ENCODE data around the gene POLE2.
A peak's percentile ranks its signal among the peaks of the same experiment; 100 is the strongest.

POLE2 gene

DNA sequence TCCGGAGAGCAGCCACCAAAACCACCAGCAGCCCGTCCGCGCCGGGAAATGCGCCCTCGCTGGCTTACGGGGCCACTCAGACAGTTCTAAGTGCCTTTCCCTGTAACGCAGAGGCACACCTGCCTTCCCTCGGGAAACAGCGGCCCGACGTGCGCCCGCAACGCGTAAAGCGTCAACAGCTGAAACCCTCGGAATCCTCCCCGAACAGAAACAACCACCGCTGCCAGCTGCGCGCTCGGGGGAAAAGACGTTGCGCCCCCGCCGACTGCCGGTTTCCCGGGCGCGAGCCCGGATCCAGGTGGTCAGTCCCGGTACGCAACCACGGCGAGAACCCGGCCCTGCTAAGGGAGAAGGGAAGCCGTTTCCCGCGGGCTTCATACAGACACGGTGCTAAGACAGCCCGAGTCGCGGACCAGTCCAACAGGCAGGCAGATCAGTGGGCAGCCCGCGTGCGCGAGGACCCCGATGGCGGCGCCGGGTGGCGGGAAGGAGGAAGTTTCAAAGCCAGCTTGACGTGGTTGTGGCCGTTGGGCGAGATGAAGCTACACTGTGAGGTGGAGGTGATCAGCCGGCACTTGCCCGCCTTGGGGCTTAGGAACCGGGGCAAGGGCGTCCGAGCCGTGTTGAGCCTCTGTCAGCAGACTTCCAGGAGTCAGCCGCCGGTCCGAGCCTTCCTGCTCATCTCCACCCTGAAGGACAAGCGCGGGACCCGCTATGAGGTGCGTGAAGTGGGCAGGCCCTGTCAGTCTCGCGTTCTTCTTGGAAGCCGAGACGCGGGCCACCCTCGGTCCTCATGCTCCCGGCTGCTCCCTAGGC, 89.3 kb downstream of the POLE2 start, which contains the start of gene LRR1:
Gene LRR1 (plus strand): TSS at position 456 of the 816 bp plus-strand sequence. CDS start 81 bp downstream, at position 537.
- H3F3A ChIP-seq (ENCODE audit: control insufficient read depth, insufficient read depth): peaks cover 24% of the 10 kb centered on the region
- H3K9me2 ChIP-seq (replicated peaks; ENCODE audit: control insufficient read depth, low read length): no peaks in the 10 kb centered on the region
- no peaks in the 10 kb centered on the region for H3K9me3 ChIP-seq (ENCODE audit: control insufficient read depth, insufficient read depth, low read length)
- peaks cover 43% of the 10 kb centered on the region for H3K36me3 ChIP-seq (ENCODE audit: control insufficient read depth, low read length)
- 0 out of 2 replicates have a peak, but pooled peaks cover 4% of the 10 kb centered on the region for H4K20me1 ChIP-seq (ENCODE audit: control insufficient read depth, insufficient read depth, low read depth, low read length)
- peaks cover 79% of the 10 kb centered on the region for H3K79me2 ChIP-seq (ENCODE audit: control insufficient read depth, low read length)
- H3K27ac ChIP-seq (ENCODE audit: low read depth, low read length): peak within 1 kb of the TSS; percentile 88
- peak within 1 kb of the TSS; percentile 90 for H3K4me3 ChIP-seq (ENCODE audit: low read length)
- no peaks in the 10 kb centered on the region for H3K27me3 ChIP-seq (ENCODE audit: control insufficient read depth, low read length)
- peak within 1 kb of the TSS; percentile 64 for H3K4me2 ChIP-seq (ENCODE audit: low read length)
- TF ChIP-seq, protein P1, sequence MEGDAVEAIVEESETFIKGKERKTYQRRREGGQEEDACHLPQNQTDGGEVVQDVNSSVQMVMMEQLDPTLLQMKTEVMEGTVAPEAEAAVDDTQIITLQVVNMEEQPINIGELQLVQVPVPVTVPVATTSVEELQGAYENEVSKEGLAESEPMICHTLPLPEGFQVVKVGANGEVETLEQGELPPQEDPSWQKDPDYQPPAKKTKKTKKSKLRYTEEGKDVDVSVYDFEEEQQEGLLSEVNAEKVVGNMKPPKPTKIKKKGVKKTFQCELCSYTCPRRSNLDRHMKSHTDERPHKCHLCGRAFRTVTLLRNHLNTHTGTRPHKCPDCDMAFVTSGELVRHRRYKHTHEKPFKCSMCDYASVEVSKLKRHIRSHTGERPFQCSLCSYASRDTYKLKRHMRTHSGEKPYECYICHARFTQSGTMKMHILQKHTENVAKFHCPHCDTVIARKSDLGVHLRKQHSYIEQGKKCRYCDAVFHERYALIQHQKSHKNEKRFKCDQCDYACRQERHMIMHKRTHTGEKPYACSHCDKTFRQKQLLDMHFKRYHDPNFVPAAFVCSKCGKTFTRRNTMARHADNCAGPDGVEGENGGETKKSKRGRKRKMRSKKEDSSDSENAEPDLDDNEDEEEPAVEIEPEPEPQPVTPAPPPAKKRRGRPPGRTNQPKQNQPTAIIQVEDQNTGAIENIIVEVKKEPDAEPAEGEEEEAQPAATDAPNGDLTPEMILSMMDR (IDR thresholded peaks at IDR 0.05; ENCODE audit: low read depth, low read length, poor library complexity, severe bottlenecking): peak; percentile 19
- TF ChIP-seq EZH2phosphoT487 (IDR thresholded peaks at IDR 0.05; ENCODE audit: borderline replicate concordance, low read length): no peak
- peaks cover 38% of the 10 kb centered on the region for H3K4me1 ChIP-seq (ENCODE audit: control insufficient read depth, low read length)

DNA sequence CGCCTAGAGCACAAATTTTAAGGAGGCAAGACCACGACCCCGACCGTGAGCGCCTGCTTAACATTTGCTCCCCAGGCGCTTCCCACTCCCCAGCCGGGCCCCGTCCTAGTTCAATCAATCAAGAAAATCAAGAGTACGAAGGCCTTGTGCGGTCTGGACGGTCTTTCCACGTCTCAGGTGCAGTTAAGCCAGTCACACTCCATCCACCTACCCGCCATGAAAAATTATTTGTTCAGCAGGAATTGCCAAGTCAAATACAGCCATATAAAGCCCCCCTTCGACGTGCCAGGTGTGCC, 89.9 kb downstream of the POLE2 start:
- peak overlapping the region; percentile 90 for H3K4me3 ChIP-seq (ENCODE audit: low read length)
- H3K4me2 ChIP-seq (ENCODE audit: low read length): peak overlapping the region; percentile 63
- H3K27ac ChIP-seq (ENCODE audit: low read depth, low read length): peak overlapping the region; percentile 88
- peaks cover 79% of the 10 kb centered on the region for H3K79me2 ChIP-seq (ENCODE audit: control insufficient read depth, low read length)
- H3F3A ChIP-seq (ENCODE audit: control insufficient read depth, insufficient read depth): peaks cover 25% of the 10 kb centered on the region
- no peaks in the 10 kb centered on the region for H3K27me3 ChIP-seq (ENCODE audit: control insufficient read depth, low read length)
- H3K9me3 ChIP-seq (ENCODE audit: control insufficient read depth, insufficient read depth, low read length): no peaks in the 10 kb centered on the region
- no peaks in the 10 kb centered on the region for H3K9me2 ChIP-seq (replicated peaks; ENCODE audit: control insufficient read depth, low read length)
- peaks cover 44% of the 10 kb centered on the region for H3K4me1 ChIP-seq (ENCODE audit: control insufficient read depth, low read length)
- TF ChIP-seq, protein P1 (IDR thresholded peaks at IDR 0.05; ENCODE audit: low read depth, low read length, poor library complexity, severe bottlenecking): no peak
- no peak for TF ChIP-seq EZH2phosphoT487 (IDR thresholded peaks at IDR 0.05; ENCODE audit: borderline replicate concordance, low read length)
- H3K36me3 ChIP-seq (ENCODE audit: control insufficient read depth, low read length): peaks cover 39% of the 10 kb centered on the region
- 0 out of 2 replicates have a peak, but pooled peaks cover 4% of the 10 kb centered on the region for H4K20me1 ChIP-seq (ENCODE audit: control insufficient read depth, insufficient read depth, low read depth, low read length)

DNA sequence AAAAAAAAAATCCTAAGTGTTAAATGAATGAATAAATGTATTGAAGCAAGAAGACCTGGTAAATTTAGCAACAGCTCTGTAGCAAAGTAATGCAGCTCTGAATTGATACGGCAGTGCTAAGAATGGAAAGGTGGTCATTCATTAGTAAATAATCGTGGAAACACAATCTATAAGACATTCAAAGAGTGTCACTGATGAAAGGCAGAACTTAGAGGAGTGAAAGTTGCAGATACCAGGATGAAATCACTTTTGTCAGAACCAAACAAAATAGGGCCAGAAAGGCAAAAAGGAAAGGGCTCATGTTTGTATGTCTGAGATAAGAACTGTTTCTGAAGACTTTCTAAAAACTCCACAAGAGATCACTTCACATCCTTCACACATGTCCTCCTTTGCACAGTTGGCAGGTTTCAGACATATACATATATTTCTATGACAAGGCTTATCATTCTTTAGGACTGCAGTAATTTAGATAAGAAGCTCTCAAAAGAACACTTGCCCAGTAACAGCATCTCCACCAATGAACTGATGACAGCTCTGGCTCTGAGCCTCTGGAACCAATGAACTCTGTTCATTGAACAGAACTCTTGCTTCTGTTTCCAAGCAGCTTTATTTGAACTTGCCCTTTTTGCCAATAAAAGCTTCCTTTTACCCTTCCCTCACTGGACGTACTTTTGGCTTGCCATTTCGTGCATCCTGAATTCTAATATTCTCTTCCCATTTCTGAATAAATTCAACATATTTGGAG, 93.5 kb downstream of the POLE2 start:
- Histone ChIP-seq H3K27me3 (ENCODE audit: control insufficient read depth, low read length) (no peaks in the 10 kb centered on the region), H3K36me3 (ENCODE audit: control insufficient read depth, low read length) (peaks cover 17% of the 10 kb centered on the region), H3K79me2 (ENCODE audit: control insufficient read depth, low read length) (peaks cover 50% of the 10 kb centered on the region), H3K4me3 (ENCODE audit: low read length) (peak overlapping the region; percentile 53), H3K9me2 (replicated peaks; ENCODE audit: control insufficient read depth, low read length) (no peaks in the 10 kb centered on the region), H4K20me1 (ENCODE audit: control insufficient read depth, insufficient read depth, low read depth, low read length) (no peaks in the 10 kb centered on the region), H3K9me3 (ENCODE audit: control insufficient read depth, insufficient read depth, low read length) (no peaks in the 10 kb centered on the region), H3K4me1 (ENCODE audit: control insufficient read depth, low read length) (peaks cover 42% of the 10 kb centered on the region), H3K27ac (ENCODE audit: low read depth, low read length) (peak overlapping the region; percentile 88), H3F3A (ENCODE audit: control insufficient read depth, insufficient read depth) (peaks cover 25% of the 10 kb centered on the region), H3K4me2 (ENCODE audit: low read length) (peak overlapping the region; percentile 63)
- TF ChIP-seq, protein P1 (IDR thresholded peaks at IDR 0.05; ENCODE audit: low read depth, low read length, poor library complexity, severe bottlenecking): no peak
- TF ChIP-seq EZH2phosphoT487 (IDR thresholded peaks at IDR 0.05; ENCODE audit: borderline replicate concordance, low read length): no peak
